ENCODE measurements around the gene FIGNL2. TPM values are rescaled to one million over a fixed set of nuclear protein-coding genes. Genes with fewer than 3 reads are reported as not detected.

Gene FIGNL2
- total and polyA plus RNA-seq, 12 donors: 0.22 to 0.69 (median 0.39) TPM

DNA sequence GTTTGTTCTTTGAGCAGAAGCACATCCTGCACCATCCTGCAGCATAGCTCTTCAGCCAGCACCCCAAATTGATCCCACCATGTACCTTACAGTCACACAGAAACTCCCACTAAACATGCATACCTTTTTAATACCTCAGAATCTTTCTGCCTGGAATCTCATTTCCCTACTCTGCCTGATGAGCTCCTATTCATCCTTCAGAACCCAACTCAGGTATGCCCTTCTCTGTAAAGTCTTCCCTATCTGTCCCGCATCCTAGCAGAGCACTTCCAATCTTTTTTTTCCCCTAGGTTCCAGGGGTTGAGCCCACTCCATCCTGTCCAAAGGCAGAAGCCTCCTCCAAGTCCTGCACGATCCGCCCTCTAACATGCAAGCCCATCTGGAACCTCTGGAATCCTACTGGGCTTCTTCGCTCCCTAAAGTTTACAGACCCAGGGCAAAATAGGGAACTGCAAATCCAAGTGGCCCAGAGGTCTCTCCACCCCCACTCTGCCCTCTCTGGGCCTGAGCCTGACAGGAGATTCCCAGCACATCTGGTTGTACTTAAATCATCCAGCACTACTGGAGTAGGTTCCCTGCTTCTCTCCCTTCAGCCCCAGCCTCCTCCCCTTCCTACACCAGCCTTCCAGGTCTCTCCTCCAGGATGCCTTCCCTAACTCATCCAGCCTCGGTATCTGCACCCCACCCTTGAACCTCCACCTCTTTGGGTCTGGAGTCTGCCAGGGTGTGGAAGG, 4.1 kb upstream of the FIGNL2 start:
- DNase-seq (no peak), ATAC-seq (no peak)
- H3K27me3 ChIP-seq: peaks cover 0 to 24% (median 8%) of the 10 kb centered on the region in 7 donors
- H3K9me3 ChIP-seq: no peaks in the 10 kb centered on the region
- TF ChIP-seq CTCF (IDR thresholded peaks at IDR 0.05): no peak
- intact Hi-C loops (cut with DNase I): no loop called here
- no peak overlapping the region for H3K4me3 ChIP-seq
- peak overlapping the region in 7 of 10 donors; percentile 42 to 85 (median 78) for H3K27ac ChIP-seq
- no peaks in the 10 kb centered on the region for H3K36me3 ChIP-seq
- peaks cover 9 to 60% (median 36%) of the 10 kb centered on the region in 9 donors for H3K4me1 ChIP-seq
- 87 to 91% methylated on average over 5 of the region's 5 CpGs for WGBS, 2 donors

DNA sequence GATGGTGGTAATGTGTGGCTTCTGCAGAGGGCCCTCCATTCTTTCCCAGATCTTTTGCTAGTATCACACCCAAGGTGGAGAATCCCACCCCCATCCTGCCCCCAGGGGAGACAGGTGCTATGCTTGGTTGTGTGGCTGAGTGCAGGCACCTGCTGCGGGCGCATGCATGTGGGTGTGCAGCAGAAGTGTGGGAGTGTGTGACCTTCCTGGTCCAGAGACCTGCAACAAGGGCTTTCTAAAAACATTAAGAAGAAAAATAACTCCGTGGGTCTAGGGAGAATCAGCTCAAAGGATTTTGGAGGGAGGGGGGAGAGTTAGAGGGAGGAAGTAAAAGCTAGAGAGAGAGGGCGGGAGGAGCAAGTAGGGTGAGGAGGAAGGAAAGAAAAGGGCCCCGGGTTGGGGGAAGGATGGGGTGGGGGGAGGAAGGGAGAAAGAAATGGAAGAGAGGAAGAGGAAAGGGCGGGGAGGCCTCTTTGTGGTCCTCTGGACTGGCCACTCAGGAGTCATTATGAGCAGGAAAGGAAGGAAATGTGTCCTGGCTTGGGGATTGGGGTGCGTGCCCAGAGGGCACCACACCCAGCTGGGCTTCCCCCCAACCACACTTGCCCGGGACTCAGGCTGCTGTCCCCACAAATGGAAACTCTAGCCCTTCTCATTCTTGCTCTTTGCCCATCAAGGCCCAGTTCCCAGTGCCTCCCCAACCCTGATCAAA, 3.1 kb upstream of the FIGNL2 start:
- intact Hi-C loops (cut with DNase I): no loop called here
- H3K9me3 ChIP-seq: no peaks in the 10 kb centered on the region
- H3K27ac ChIP-seq: peak overlapping the region; percentile 5 to 85 (median 70)
- H3K27me3 ChIP-seq: peaks cover 2 to 34% (median 18%) of the 10 kb centered on the region in 7 donors
- WGBS, 2 donors: 61 to 66% methylated on average over 8 of the region's 8 CpGs
- peaks cover 15 to 69% (median 45%) of the 10 kb centered on the region in 9 donors for H3K4me1 ChIP-seq
- ATAC-seq: peak in 6 of 8 donors; percentile 15 to 46 (median 29)
- H3K4me3 ChIP-seq: peak overlapping the region in 1 of 10 donors; percentile 16
- no peak for TF ChIP-seq CTCF (IDR thresholded peaks at IDR 0.05)
- H3K36me3 ChIP-seq: no peaks in the 10 kb centered on the region
- DNase-seq: no peak

DNA sequence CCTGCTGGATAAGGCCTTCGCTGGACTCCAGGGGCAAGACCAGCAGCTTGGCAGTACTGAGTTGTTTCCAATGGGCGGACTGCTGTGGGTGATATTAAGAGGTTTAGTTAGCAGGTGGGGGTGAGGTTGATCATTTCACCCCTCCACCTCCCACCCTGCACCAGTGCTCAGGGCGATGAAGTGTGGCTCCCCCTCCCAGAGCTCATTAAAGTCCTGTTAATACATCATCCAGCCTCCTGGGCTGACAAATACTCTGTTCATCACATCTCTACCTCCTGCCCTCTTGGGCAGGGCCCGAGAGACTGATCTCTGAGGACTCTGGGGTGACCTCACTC, 2.4 kb upstream of the FIGNL2 start:
- Histone ChIP-seq H3K4me3 (no peak overlapping the region), H3K27ac (peak overlapping the region; percentile 5 to 85 (median 70)), H3K36me3 (no peaks in the 10 kb centered on the region), H3K4me1 (peaks cover 14 to 69% (median 47%) of the 10 kb centered on the region in 9 donors), H3K9me3 (no peaks in the 10 kb centered on the region), H3K27me3 (peaks cover 8 to 41% (median 25%) of the 10 kb centered on the region in 7 donors)
- no peak for TF ChIP-seq CTCF (IDR thresholded peaks at IDR 0.05)
- DNase-seq (no peak), ATAC-seq (no peak)
- 82 to 85% methylated on average over 4 of the region's 4 CpGs for WGBS, 2 donors
- intact Hi-C loops (cut with DNase I): no loop called here

DNA sequence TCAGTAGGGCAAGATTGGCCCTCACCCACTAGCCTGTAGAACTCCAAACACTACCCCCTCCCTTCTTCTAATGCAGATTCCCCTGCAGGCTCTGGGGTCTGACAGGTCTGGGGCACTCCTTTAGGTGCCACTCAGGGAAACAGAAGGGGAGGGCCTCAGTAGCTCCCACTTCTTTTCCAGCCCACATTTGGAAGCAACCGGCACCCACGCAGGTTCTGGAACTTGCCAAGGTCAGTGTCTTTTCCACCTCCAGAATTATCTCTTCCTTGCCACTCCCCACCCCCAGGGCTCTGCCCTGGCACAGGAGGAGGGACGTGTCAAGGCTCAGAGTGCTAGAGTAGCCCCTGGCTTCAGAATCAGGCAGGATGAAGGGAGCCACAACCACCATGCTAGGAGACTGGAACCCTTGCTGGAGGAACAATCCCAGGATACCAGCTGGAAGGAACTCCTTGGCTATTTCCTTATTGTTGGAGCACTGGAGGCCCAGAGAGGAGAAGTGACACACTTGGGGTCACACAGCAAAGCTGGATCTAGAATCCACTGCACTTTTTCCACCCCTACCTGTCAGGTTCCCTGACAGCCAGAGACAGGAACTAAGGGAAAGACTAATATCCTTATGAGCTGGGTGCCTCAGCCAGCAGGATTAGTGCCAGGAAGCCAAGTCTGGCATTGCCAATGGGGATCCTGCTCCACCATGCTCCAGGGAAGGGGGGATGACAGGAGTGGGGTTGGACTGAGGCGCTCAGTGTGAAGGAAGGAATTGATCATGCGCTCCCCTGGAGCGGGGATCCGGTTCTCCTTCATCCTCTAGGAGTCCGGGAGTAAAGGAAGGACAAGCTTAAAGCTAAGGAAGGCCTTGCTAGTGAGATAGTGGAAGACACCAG, 1.8 kb upstream of the FIGNL2 start:
- Histone ChIP-seq H3K9me3 (no peaks in the 10 kb centered on the region), H3K4me1 (peaks cover 9 to 63% (median 45%) of the 10 kb centered on the region in 9 donors), H3K4me3 (no peak overlapping the region), H3K27me3 (peaks cover 9 to 47% (median 30%) of the 10 kb centered on the region in 7 donors), H3K36me3 (no peaks in the 10 kb centered on the region), H3K27ac (peak overlapping the region in 9 of 10 donors; percentile 5 to 85 (median 73))
- DNase-seq: no peak
- 76 to 82% methylated on average over 8 of the region's 8 CpGs for WGBS, 2 donors
- no peak for ATAC-seq
- intact Hi-C loops (cut with DNase I): no loop called here
- no peak for TF ChIP-seq CTCF (IDR thresholded peaks at IDR 0.05)

Measured in heart right ventricle (tissue), 16 donors.